Ascending aorta (tissue), 2 donors: ENCODE measurements around the gene HES5. TPM values are rescaled to one million over a fixed set of nuclear protein-coding genes. Genes with fewer than 3 reads are reported as not detected.

ENCODE experiments used
- DNase-seq, 2 donors: peaks; one replicate each; pipeline ENCODE4 v3.0.0-alpha.2; 2019; ENCODE audit warnings: low spot score in 2 of 2
- H3K27ac ChIP-seq, 2 donors: fragments of 200-600 bp; sonication (generic); one replicate each; pipeline ENCODE4 v1.5.1; 2016 to 2017; ENCODE audit warnings: mild to moderate bottlenecking in 1 of 2
- H3K27me3 ChIP-seq: fragments of 200-600 bp; sonication (generic); one replicate; pipeline ENCODE4 v1.5.1; 2017
- H3K36me3 ChIP-seq, 2 donors: fragments of 200-600 bp; sonication (generic); one replicate each; pipeline ENCODE4 v1.5.1; 2016
- H3K4me1 ChIP-seq, 2 donors: fragments of 200-600 bp; sonication (generic); one replicate each; pipeline ENCODE4 v1.5.1; 2016 to 2017; ENCODE audit warnings: mild to moderate bottlenecking in 1 of 2
- H3K4me3 ChIP-seq, 2 donors: fragments of 200-600 bp; sonication (generic); one replicate each; pipeline ENCODE4 v1.5.1; 2016 to 2017; ENCODE audit warnings: mild to moderate bottlenecking in 1 of 2
- H3K9me3 ChIP-seq, 2 donors: fragments of 200-600 bp; sonication (generic); one replicate each; pipeline ENCODE4 v1.5.1; 2016
- intact Hi-C: fragments of 100-400 bp; cut with DNase I; formaldehyde crosslinking; loops from one replicate; pipeline ENCODE4 v1.15.1; 2023
- total RNA-seq: library from RNA; depleted of rRNA; stranded (reverse); fragments of >200 nt; gene quantifications from one replicate; pipeline ENCODE4 v1.1.0, GENCODE V29; 2016
- TF ChIP-seq, protein P1 (sequence below), 3 experiments: fragments of 200-600 bp in 2 of 3; fragments of 450-650 bp in 1 of 3; sonication (generic) in 2 of 3; IDR thresholded peaks; one replicate each; pipeline ENCODE4 v1.5.1; 2016 to 2019; ENCODE audit warnings: antibody characterized with exemption in 3 of 3, mild to moderate bottlenecking in 1 of 3, moderate library complexity in 1 of 3

HES5 gene
- total RNA-seq, 1 donor from 2014 or later: not detected

GRCh38 chr1:2544875-2545640 is 15.0 kb upstream of the HES5 start:
- H3K27me3 ChIP-seq: peaks cover 3% of the 10 kb centered on the region
- intact Hi-C loops: no loop called here
- TF ChIP-seq, protein P1, sequence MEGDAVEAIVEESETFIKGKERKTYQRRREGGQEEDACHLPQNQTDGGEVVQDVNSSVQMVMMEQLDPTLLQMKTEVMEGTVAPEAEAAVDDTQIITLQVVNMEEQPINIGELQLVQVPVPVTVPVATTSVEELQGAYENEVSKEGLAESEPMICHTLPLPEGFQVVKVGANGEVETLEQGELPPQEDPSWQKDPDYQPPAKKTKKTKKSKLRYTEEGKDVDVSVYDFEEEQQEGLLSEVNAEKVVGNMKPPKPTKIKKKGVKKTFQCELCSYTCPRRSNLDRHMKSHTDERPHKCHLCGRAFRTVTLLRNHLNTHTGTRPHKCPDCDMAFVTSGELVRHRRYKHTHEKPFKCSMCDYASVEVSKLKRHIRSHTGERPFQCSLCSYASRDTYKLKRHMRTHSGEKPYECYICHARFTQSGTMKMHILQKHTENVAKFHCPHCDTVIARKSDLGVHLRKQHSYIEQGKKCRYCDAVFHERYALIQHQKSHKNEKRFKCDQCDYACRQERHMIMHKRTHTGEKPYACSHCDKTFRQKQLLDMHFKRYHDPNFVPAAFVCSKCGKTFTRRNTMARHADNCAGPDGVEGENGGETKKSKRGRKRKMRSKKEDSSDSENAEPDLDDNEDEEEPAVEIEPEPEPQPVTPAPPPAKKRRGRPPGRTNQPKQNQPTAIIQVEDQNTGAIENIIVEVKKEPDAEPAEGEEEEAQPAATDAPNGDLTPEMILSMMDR (IDR thresholded peaks at IDR 0.05): no peak
- no peak overlapping the region for H3K4me3 ChIP-seq
- H3K27ac ChIP-seq: peak overlapping the region; percentile 51 to 60
- no peaks in the 10 kb centered on the region for H3K9me3 ChIP-seq
- no peaks in the 10 kb centered on the region for H3K36me3 ChIP-seq
- DNase-seq: no peak
- H3K4me1 ChIP-seq: peaks cover 13 to 39% of the 10 kb centered on the region in 2 donors

DNA sequence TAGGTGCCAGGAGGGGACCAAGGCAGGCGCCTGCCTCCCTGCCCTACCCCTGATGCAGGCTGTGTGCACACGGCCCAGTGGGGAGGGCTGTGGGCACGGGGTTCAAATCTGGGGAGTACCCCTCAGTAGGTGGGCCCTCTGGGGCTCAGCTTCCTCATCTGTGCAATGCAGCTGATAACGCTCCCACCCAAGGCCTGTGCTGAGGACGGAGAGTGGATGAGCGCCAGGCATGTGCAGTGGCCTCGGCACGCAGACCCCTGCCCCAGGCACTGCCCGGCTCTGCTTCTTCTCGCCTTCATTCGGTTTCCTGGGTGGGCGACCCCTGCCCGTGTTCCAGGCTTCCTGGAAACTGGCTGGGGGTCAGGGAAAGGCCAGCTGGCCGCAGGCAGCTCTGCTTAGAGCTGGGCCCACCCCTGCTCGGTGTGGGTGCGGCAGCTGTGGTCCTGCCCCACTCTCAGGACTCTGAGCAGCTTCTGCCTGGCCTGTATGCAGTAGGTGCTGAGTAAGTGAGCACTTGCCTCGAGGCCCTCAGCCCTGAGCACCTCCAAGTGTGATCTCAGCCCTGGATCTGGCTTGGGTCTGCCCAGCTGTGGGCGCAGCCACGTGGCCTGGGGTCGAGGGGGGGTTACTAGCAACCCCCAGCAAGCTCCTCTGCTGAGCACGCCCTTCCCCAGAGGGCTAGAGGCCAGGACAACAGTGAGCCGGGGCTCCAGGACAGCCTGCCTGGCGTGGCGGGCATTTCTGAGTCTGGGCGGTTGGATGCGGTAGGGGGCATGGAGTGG is 14.2 kb upstream of the HES5 start:
- H3K36me3 ChIP-seq: no peaks in the 10 kb centered on the region
- H3K27me3 ChIP-seq: peaks cover 3% of the 10 kb centered on the region
- DNase-seq: no peak
- no peak overlapping the region for H3K27ac ChIP-seq
- TF ChIP-seq, protein P1 (IDR thresholded peaks at IDR 0.05): no peak
- H3K9me3 ChIP-seq: no peaks in the 10 kb centered on the region
- peaks cover 13 to 38% of the 10 kb centered on the region in 2 donors for H3K4me1 ChIP-seq
- H3K4me3 ChIP-seq: no peak overlapping the region
- intact Hi-C loops: no loop called here

DNA sequence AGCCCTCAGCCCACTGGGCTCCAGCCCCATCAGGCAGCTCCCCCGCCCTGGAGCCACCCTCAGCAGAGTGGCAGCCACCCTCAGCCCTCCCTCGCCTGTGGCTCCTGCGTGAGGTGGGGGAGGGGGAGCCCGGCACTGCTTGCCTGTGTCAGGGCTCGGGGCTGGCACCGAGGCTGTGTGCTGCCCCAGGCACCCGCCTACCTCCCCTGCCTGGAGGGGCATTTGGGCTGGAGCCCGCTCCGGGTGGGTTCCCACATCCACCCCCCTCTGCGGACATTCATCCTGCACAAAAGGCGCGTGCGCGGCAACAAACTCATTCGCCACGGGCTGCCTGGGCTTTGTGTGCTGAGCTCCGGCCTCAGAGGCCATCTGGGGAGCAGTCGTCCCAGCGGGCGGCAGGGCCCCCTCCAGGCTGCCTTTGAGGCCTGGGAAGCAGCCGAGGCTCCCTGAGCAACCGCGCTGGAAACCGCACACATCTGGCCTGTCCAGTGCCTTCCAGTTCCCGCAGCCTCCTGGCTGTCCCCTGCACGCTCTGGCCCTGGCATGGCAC is 13.6 kb upstream of the HES5 start:
- TF ChIP-seq, protein P1 (IDR thresholded peaks at IDR 0.05): no peak
- no peak for DNase-seq
- no peaks in the 10 kb centered on the region for H3K36me3 ChIP-seq
- intact Hi-C loops: no loop called here
- H3K27me3 ChIP-seq: peaks cover 3% of the 10 kb centered on the region
- no peak overlapping the region for H3K27ac ChIP-seq
- H3K9me3 ChIP-seq: no peaks in the 10 kb centered on the region
- no peak overlapping the region for H3K4me3 ChIP-seq
- H3K4me1 ChIP-seq: peaks cover 9 to 32% of the 10 kb centered on the region in 2 donors

- H3K27ac ChIP-seq: no peak overlapping the region
- H3K4me3 ChIP-seq: no peak overlapping the region
- DNase-seq: no peak
- intact Hi-C loops: no loop called here
- TF ChIP-seq, protein P1 (IDR thresholded peaks at IDR 0.05): no peak
- H3K4me1 ChIP-seq: peaks cover 7 to 22% of the 10 kb centered on the region in 2 donors
- H3K27me3 ChIP-seq: peaks cover 3% of the 10 kb centered on the region
- H3K36me3 ChIP-seq: no peaks in the 10 kb centered on the region
- H3K9me3 ChIP-seq: no peaks in the 10 kb centered on the region
These were observed 12.3 kb upstream of the HES5 start for GRCh38 chr1:2542246-2542915.

DNA sequence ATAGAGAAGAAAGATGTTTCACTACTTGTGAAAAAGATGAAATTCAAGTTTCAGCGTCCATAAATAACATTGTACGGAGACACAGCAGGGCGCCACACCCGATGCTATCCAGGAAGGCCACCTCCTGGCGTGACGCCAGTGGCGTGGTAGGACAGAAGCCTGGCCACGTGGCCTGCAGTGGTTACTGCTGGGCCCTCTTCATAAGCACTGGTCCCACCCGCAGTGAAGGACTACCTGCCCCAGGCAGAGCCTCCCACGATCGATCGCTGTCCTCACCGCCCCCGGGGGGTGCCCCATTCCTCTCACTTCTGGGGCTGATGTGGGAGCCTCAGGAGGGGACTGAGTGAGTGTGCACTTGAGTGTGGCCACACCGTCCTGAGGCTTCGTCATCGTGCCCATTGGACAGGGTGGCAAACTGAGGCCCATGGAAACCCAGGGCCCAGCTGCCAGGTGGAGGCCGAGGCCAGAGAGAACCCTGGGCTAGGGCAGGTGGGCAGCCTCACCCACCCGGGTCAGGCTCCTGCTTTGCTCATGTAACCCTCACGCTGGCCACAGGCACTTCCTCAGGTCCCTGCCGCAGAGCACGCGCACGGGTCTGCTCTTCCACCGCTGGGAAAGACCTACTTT is 11.7 kb upstream of the HES5 start:
- Histone ChIP-seq H3K4me1 (peaks cover 3 to 17% of the 10 kb centered on the region in 2 donors), H3K9me3 (no peaks in the 10 kb centered on the region), H3K4me3 (no peak overlapping the region), H3K36me3 (no peaks in the 10 kb centered on the region), H3K27ac (no peak overlapping the region), H3K27me3 (peaks cover 3% of the 10 kb centered on the region)
- DNase-seq: no peak
- intact Hi-C loops: no loop called here
- TF ChIP-seq, protein P1 (IDR thresholded peaks at IDR 0.05): no peak
